ENCODE data around the gene HDLBP. TPM values are rescaled to one million over a fixed set of nuclear protein-coding genes. Genes with fewer than 3 reads are reported as not detected.

HDLBP gene
- total RNA-seq, 6 experiments from 2014 or later, result 991 to 1,153 (median 1,104) TPM

- DNase-seq, result no peak
- Mint-ChIP-seq H3K27me3 (ENCODE audit: insufficient read depth) (no peaks in the 10 kb centered on the region; the same call in 1 of the 2 replicates), H3K9me3 (no peaks in the 10 kb centered on the region), H3K27ac (no peak overlapping the region), H3K4me3 (no peak overlapping the region), H3K4me1 (ENCODE audit: low read depth) (no peaks in the 10 kb centered on the region), H3K36me3 (ENCODE audit: low read depth) (no peaks in the 10 kb centered on the region)
- no peak for TF ChIP-seq CTCF (IDR thresholded peaks at IDR 0.05)
Measured at GRCh38 chr2:241185961-241186360, 129.5 kb downstream of the HDLBP start.

DNA sequence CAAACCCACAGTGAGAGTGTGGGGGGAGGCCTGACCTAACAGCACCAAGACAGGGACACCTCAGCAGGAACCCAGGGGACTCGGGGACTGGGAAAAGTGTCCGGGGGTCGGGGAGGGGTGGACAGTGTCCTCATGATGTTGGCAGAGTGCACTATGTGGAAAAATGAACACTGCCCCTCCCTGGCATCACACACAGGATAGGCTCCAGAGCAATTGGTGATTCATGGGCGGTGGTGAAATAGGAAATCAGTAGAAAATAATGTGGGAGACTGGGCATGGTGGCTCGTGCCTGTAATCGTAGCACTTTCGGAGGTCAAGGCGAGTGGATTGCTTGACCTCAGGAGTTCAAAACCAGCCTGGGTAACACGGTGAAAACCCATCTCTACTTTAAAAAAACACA lies 130.6 kb downstream of the HDLBP start:
- no peak overlapping the region for H3K27ac Mint-ChIP-seq
- no peak for TF ChIP-seq CTCF (IDR thresholded peaks at IDR 0.05)
- H3K4me1 Mint-ChIP-seq (ENCODE audit: low read depth), result no peaks in the 10 kb centered on the region
- no peaks in the 10 kb centered on the region for H3K9me3 Mint-ChIP-seq
- H3K27me3 Mint-ChIP-seq (ENCODE audit: insufficient read depth), result no peaks in the 10 kb centered on the region; the same call in 1 of the 2 replicates
- peaks cover 3% of the 10 kb centered on the region; the same call in 1 of the 2 replicates for H3K36me3 Mint-ChIP-seq (ENCODE audit: low read depth)
- no peak overlapping the region for H3K4me3 Mint-ChIP-seq
- DNase-seq, result no peak

DNA sequence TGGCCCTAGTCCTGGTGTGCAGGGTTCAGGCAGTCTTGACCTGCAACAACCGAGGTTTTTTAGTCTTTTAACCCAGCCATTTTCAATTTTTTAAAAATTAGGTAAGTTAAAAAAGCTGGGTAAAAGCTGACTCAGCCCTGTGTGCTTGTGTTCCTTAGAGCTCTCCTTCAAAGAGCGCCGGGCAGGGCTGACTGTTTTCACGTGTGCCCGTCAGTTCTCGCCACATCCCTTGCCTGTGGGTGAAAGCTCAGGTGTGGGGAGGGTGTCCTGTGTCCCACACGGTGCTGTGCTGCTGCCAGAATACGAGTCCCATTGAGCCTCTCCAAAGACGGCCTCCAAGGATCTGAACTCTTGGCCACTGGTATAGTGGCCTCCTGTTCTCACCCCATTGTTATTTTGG lies 132.3 kb downstream of the HDLBP start:
- TF ChIP-seq CTCF (IDR thresholded peaks at IDR 0.05), result no peak
- H3K36me3 Mint-ChIP-seq (ENCODE audit: low read depth), result peaks cover 16% of the 10 kb centered on the region
- no peaks in the 10 kb centered on the region; the same call in 1 of the 2 replicates for H3K27me3 Mint-ChIP-seq (ENCODE audit: insufficient read depth)
- H3K4me3 Mint-ChIP-seq, result no peak overlapping the region
- H3K4me1 Mint-ChIP-seq (ENCODE audit: low read depth), result no peaks in the 10 kb centered on the region
- no peaks in the 10 kb centered on the region for H3K9me3 Mint-ChIP-seq
- H3K27ac Mint-ChIP-seq, result no peak overlapping the region
- DNase-seq, result no peak

GRCh38 chr2:241182531-241183133 lies 132.8 kb downstream of the HDLBP start:
- Mint-ChIP-seq H3K27ac (no peak overlapping the region), H3K4me1 (ENCODE audit: low read depth) (no peaks in the 10 kb centered on the region), H3K27me3 (ENCODE audit: insufficient read depth) (no peaks in the 10 kb centered on the region; the same call in 1 of the 2 replicates), H3K36me3 (ENCODE audit: low read depth) (peaks cover 16% of the 10 kb centered on the region), H3K9me3 (no peaks in the 10 kb centered on the region), H3K4me3 (no peak overlapping the region)
- no peak for DNase-seq
- no peak for TF ChIP-seq CTCF (IDR thresholded peaks at IDR 0.05)

- Mint-ChIP-seq H3K27me3 (ENCODE audit: insufficient read depth) (no peaks in the 10 kb centered on the region; the same call in 1 of the 2 replicates), H3K27ac (no peak overlapping the region), H3K36me3 (ENCODE audit: low read depth) (peaks cover 16% of the 10 kb centered on the region), H3K4me1 (ENCODE audit: low read depth) (no peaks in the 10 kb centered on the region), H3K4me3 (no peak overlapping the region), H3K9me3 (no peaks in the 10 kb centered on the region)
- no peak for DNase-seq
- TF ChIP-seq CTCF (IDR thresholded peaks at IDR 0.05), result no peak
Measured at GRCh38 chr2:241182126-241182525, 133.3 kb downstream of the HDLBP start.

Measured in HFFc6 (cell line).